ENCODE data around the gene RER1.

The RER1 gene

DNA sequence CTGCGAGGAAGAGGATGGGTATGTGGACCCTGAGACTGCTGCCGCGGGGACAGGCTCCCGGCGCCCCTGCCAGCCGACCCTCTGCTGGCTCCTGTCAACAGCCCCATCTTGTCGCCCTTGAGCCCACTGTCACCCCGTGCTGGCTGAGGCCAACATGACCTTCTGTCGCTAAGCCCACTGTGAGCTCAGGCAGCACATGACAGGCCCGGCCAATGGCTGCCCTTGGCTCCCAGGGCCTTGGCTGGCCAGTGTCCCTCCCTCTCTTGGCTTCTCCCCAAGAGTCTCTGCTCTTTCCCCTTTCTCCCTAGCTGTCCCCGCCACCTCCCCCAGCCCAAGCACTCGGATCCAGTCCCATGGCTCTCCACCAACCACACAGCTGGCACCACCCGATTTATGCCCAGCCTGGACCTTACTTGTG lies 17.2 kb downstream of the RER1 start:
- no peak for DNase-seq

DNA sequence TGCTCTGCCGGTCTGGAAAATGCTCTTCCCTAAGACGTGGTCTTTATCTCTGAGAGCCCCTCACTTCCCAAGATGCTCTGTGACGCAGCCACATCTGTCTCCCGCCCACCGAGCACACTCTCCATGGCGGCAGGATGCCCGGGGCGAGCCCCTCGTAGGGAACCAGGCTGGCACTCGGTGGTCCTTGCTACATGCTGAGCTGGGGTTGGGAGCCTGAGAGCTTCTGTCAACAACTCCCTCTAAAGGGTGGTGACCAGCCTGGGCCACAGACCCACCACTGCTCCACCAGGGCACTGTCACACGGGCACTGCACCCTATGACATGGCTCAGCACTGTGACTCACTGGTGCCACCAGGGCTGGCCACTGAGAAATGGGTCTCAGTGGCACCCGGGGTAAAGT lies 18.1 kb downstream of the RER1 start:
- no peak for DNase-seq

DNA sequence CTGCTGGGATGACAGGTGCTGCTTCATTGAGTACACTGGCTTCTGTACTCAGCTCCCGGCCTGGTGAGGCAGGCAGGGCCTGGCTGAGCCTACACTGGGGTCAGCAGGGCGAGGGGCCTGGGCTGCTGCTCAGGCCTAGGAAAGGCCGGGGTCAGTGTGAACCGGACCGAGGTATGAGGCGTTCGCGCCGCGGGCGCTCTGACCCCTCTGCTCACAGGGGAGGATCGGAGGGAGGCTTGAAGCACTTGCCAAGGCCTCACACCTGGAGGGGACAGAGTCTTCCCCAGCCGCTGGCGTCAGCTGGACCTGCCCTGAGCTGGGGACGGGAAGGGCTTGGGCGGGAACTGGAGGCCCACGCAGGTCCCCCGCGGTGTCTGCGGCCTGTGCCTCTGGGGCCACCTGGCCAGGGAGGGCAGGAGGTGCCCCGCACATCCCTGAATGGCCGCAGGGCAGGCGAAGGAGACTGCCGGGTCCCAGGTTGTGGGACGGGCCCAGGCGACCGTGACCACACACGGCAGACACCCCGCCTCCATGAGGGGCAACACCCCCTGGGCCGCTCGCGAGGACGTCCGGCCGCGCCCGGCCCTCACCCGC lies 20.3 kb downstream of the RER1 start:
- no peak for DNase-seq

- peak; percentile 95 to 99 (median 98) for DNase-seq
These were observed 20.7 kb downstream of the RER1 start, which contains the start of gene PEX10 for GRCh38 chr1:2412395-2412772. Gene PEX10, minus strand, starts transcription at chr1:2412564. Its CDS starts 62 bp downstream, at chr1:2412502.

- DNase-seq: no peak
These were observed 21.3 kb downstream of the RER1 start for GRCh38 chr1:2412773-2413494.

- DNase-seq: no peak
These were observed 22.1 kb downstream of the RER1 start for GRCh38 chr1:2413495-2414296.

DNA sequence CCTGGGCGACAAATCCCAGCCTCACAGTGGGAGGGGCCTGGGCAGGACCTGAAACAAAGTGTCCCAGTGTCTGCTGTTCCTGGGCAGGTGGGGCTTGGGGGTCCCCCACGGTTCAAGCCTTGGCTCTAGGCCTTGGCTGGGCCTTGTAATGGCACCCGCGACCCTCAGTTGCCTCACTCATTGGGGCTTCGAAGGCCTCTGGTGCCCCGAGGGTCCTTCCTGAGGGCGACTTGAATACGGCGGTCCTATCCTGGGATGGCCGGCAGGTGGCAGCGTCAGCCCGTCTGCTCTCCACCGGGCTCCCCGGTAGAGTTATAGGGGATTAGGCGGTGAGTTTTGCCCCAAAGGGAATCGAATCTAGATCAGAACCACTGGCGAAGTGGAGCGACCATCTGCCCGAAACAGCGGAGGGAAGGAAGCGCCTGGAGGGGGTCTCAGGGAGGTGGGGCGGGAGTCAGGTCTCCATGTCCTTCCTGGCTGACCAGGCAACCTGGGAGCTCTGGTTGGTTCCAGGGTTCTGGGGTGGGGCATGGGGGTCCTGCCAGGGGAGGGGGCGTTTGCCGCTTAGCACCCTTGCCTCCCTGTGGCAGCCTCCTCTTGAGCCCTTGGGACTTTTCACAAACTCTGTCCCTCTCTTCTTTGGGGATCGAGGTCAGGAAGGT lies 22.8 kb downstream of the RER1 start:
- DNase-seq: peak; percentile 50 to 74 (median 66)

- DNase-seq: no peak
These were observed 23.7 kb downstream of the RER1 start for GRCh38 chr1:2415337-2415736.

- peak in 2 of 4 experiments; percentile 21 to 43 for DNase-seq
These were observed 24.2 kb downstream of the RER1 start for GRCh38 chr1:2415801-2416208.

- peak in 1 of 4 experiments; percentile 18 for DNase-seq
These were observed 24.8 kb downstream of the RER1 start for GRCh38 chr1:2416403-2416802.

- DNase-seq: no peak
These were observed 25.6 kb downstream of the RER1 start for GRCh38 chr1:2417083-2417832.

GRCh38 chr1:2417833-2418225 lies 26.2 kb downstream of the RER1 start:
- no peak for DNase-seq

GRCh38 chr1:2418791-2419320 lies 27.2 kb downstream of the RER1 start:
- no peak for DNase-seq

GRCh38 chr1:2419416-2419815 lies 27.8 kb downstream of the RER1 start:
- no peak for DNase-seq

DNA sequence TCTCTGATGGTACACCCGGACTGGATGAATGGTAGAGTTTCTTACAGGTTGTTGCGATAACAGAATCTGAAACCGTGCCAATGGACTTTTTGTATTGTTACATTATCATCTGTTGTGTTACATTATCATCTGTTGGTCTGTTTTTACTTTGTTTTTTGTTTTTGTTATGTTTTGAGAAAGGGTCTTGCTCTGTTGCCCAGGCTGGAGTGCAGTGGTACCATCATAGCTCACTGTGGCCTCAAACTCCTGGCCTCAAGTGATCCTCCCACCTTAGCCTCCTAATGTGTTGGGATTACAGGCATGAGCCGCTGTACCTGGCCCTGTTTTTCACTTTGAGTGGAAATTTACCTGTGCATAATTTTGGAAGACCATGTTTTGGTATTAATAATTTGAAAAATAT lies 30.9 kb downstream of the RER1 start:
- DNase-seq: no peak

DNA sequence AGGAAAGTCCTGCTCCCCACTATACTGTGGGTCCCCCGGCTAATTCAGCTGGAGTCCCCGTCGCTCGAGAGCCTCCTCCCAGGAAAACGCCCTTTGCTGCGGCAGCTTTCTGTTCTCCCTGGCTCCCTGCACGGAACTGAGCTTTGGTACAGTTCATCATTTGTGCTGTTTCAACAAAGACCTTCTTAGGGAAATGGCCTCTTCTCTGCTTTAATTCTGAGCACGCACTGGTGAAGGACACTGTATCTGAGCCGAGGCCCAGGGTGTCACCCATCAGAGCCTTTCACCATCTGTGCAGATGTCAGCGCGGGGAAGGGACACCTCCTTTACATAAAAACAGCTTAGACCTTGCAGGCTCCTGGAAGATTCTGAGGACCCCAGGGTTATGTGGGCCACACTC lies 34.3 kb downstream of the RER1 start:
- no peak for DNase-seq

DNA sequence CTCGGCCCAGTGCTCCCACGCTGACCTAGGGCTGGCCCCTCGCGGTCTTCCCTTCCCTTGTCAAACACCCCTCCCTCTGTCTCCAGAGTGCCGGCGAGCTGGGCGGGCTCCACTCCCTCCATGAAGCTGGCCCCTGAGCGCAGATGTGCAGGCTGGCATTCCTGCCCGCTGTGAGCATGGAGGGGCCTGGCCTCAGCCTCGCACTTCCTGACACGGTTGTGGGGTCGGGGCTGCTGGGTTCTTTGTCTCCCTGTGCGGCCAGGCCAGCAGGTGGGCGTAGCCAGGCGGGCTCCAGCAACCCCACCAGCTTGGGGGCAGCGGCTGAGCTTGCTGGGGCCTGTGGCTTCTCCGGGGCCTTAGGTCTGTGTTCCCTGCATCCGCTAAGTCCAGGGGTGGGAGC lies 34.9 kb downstream of the RER1 start:
- DNase-seq: no peak

GRCh38 chr1:2427051-2427450 lies 35.4 kb downstream of the RER1 start:
- no peak for DNase-seq

DNA sequence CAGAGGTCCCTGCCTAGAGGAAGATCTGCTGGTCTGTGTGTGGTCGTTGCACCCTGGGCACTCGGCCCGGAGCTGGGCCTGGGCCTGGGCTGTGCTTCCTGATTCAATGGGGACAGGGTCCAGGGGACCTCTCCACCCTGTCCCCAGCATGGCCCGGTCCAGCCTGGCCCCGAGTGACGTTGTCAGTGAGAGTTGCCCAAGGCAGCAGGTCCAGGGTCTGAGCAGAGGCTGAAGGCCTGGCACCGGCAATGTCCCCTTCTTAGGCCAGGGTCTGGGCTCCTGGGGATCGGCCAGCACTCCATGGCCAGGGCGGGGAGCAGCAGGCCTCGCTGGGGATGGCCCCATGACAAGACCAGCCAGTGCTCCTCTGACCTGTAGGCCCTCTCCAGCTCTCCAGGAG lies 36.3 kb downstream of the RER1 start:
- no peak for DNase-seq

- no peak for DNase-seq
These were observed 36.8 kb downstream of the RER1 start for GRCh38 chr1:2428490-2428889.

DNA sequence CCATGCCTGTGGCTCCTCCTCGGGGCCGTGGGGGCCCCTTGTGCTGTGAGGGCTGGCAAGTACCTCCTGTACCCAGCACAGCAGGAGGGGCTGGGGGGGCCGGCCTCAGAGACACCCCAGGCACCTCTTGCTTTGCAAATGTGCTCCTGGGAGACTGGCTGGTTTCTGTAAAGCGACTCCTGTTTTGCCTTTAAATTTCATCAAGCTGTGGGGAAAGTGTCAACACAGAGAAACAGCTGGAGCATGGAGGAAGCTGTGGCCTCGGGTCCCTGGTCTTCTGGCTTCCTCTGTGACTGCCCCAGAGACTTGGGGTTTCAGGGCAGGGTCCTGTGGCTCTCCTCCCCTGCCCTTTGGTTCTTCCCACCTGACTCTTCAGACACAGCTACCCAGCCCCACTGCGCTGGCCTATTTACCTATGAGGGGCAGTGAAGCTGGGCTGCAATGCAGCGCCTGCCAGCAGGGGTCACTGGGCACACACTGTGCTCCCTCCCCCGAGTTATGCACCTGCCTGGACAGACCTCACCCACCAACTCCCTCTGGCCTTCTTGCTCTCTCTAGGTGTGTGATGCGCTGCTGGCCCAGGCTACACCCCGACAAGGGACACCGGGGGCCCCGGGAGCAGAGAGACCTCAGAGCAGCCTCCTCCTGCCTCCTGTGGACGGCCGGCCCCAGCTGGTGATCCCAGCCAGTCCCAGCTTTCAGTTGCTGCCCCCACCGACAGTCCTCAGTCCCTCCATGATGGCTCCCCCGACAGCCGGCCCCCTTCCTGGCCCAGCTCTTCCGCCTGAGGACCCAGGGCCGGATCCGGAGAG lies 38.3 kb downstream of the RER1 start:
- DNase-seq: no peak
